ENCODE results near the gene CBX7. TPM values are rescaled to one million over a fixed set of nuclear protein-coding genes. Genes with fewer than 3 reads are reported as not detected.

The CBX7 gene
- total and polyA plus RNA-seq, 2 of the 8 experiments (the other 6 are each of a cell fraction or from before 2014, with no cell fraction given) = 6.9 to 8.7 TPM

DNA sequence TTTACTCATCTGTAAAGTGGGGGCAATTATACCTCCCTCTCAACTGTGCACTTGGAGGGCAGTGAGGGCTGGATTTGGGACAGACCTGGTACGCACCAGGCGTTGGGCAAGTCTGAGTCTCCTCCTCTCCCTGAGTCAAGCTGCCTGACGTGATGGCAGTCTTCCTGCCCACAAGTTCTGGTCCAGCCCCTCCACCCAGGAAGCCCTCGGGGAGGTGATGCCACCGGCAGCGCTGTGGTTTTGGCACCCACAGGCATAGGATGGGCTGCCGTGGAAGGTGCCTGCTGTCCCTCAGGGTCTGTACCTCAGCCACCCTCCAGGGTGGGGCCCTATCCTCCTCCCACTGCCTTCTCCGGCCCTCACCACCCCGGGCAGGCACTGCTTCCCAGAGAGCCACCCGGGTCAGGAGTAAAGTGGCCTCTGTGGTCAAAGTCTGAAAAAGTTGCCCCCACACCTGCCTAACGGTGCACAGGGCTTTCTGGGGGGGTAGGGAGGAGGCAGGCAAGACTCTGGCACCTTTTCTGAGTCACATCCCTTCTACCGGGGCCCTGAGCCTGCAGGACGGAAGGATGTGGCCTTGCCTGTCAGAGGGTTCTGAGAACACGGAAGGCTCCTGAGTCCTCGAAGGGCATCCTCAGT is 61.9 kb downstream of the CBX7 start (continued):
- TF ChIP-seq ASH2L (IDR thresholded peaks at IDR 0.05; ENCODE audit: low read length) = no peak
- no peak for TF ChIP-seq TAF1 (IDR thresholded peaks at IDR 0.05; ENCODE audit: low read depth, low read length)
